Skin of body (tissue), 2 donors: ENCODE measurements around the gene CDC42BPG. TPM values are rescaled to one million over a fixed set of nuclear protein-coding genes. Genes with fewer than 3 reads are reported as not detected.

Source experiments
- DNase-seq: peaks from one replicate; lab custom pipeline; 2025; lab: John Stamatoyannopoulos, UW
- total RNA-seq: library from RNA; depleted of rRNA; stranded (reverse); fragments of >200 nt; gene quantifications from one replicate; pipeline ENCODE4 v1.2.3, GENCODE V29; 2014

CDC42BPG gene
- total RNA-seq, 1 donor from 2014 or later = 9.7 TPM

DNA sequence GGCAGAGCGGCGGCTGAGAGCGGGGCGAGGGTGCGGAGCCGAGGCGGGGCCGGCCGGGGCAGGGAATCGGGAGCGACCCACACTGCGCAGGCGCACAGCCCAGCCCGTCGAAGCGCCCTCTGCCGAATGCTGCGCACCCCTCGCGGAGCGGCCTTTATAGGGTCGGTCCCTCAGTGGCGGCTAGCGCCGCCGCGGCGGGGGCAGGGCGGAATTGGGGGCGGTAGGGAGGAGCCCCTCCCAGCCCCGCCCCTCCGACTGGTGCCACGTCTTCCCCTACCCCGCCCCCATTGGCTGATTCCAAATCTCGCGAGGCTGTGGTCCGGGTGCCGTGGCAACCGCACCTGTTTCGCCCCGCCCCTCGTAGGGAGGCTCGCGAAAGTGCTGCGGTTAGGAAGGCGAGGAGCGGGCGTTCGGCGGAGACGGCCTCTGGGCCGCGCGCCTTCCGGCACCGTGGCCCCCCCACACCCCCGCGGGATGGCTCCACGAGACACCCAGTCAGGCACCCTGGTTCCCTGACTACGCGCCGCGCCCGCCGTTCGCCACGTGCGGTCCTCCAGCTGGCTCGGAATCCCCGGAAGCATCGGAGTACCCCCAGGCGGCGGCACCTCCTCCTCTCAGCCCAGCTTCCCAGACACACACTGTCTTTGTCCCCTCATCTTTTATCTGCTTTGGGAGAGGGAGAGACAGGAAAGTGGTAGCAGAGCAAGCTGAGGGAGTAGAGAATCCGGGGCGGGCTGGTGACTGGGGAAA is 34.2 kb upstream of the CDC42BPG start, which contains the start of gene EHD1:
Gene EHD1, minus strand, starts transcription at position 128 of the 750 bp plus-strand sequence. CDS start 157 bp downstream, outside the sequence.
- peak; percentile 98 for DNase-seq

DNA sequence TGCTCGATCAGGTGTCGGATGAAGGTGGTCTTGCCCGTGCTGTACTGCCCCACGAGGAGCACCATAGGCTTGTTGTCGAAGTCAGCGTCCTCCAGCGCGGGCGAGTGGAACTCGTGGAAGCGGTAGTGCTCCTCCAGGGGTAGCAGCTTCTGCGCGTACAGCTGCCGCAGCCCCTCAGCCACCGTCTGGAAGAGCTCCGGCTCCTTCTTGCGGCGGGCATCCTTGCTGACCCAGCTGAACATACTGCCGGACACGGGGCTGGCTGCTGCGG is 33.7 kb upstream of the CDC42BPG start:
- DNase-seq = no peak

DNA sequence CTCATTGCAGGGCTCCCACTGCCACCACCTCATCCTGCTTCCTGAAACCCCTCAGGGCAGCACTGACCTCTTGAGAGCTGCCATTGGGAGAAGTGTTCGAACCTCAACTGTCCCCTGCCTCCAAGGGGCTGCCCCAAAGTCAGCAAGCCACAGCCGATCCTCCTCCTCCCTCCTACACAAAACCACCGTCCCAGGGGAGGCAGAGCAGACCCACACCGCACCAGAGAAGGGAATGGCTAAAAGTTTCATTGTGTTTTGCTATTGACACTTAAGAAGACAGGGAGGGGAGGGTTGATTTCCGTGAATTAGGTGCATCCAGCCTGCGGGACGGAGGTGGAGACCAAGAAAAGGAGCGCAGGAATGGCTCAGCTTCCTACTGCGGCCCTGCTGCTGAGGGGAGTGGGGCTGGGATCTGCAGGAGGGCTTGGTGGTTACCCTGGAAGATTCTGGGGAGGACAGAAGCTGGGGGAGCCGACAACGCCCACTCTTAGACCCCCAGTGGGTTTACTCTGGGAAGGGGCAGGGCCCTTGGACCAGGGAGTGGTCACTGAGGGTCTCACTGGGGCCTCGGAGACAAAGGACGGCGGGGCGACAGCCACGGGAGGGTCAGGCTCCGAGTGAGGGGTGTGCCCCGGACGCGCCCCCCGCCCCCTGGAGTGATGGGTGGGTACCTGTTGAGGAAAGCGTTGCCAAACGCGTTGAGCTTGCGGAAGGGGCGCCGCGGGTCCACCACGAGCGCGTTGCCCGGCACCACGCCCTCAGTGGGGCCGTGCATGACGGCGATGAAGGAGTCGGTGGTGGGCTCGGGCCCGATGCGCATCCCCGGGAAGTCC is 33.2 kb upstream of the CDC42BPG start:
- no peak for DNase-seq

DNA sequence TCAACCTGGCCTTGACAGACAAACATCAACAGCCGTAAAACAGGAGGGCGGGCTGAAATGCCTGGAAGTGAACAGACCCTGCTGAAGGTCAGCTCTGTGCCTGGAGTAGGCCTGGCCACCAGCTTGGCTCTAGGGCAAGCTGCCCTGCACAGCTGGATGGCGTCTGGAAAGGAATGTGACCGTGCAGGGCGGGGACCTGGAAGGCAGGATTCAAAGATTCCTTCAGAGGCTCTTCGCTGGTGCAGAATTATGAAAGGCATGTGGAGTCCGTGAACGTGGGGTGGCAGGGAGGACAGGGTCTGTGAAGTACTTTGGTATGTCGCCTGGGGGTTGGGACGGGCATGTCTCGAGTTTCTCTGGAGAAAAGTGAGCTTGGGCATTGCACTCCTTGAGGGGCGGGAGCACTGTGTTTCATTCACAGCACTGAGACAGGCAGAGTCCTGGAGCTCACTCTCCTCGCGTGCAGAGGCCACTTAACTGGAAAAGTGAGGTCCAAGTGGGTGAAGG is 32.4 kb upstream of the CDC42BPG start:
- no peak for DNase-seq

DNA sequence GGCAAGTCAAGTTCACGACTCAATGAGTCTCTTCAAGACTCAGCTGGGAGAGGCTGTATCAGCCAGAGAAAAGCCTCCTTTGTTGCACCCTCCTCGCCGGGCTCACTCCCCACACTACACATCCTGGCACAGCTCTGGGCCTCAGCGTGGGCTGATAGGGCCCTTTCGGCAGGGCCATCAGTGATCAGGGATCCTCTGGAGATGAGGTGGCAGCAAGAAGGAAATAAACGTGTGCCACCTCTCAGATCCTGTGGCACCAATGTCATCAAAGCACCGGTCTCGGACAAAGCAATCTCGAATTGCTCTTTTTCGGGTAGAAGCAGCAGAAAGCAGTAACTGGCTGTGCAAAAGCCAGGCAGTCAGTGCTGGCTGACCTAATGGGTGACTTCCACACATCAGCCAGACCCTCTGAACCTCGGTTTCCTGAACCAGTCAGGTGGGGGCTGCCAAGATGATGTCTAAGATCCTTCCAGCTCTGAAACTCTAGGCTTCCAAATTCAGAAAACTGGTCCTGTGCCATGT is 31.8 kb upstream of the CDC42BPG start:
- no peak for DNase-seq

DNA sequence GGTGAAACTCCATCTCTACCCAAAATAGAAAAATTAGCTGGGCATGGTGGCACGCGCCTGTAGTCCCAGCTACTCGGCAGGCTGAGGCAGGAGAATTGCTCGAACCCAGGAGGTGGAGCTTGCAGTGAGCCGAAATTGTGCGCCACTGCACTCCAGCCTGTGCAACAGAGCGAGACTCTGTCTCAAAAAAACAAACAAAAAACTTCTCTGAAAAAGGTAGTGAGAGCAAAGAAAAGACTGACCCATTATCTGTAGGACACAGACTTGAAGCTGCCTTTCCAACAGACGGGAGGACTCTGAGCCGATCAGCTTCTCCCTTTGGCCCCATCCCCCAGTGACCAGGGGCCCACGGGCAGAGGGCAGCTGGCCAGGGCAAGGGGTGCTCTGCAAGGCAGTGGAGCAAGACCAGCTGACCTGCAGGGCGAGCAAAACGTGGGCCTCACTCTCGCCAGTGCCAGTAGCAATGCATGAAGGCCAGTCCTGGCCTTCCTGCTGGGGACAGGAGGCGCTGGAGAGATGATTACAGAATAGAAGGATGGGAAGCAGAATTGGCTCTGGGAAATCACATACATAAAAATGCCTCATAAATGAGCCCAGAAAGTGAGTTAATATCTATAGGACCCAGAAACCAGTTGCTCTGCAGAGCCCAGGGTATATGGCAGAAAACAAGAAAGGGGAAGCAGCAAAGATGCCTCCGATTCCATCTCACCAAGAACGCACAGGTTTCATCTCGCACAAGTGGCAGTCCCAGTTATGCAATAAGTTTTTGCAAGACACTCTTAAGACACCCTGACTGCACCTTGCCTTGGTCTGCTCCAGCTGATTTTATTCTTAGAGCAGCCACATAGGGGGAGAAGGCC is 31.1 kb upstream of the CDC42BPG start:
- no peak for DNase-seq

DNA sequence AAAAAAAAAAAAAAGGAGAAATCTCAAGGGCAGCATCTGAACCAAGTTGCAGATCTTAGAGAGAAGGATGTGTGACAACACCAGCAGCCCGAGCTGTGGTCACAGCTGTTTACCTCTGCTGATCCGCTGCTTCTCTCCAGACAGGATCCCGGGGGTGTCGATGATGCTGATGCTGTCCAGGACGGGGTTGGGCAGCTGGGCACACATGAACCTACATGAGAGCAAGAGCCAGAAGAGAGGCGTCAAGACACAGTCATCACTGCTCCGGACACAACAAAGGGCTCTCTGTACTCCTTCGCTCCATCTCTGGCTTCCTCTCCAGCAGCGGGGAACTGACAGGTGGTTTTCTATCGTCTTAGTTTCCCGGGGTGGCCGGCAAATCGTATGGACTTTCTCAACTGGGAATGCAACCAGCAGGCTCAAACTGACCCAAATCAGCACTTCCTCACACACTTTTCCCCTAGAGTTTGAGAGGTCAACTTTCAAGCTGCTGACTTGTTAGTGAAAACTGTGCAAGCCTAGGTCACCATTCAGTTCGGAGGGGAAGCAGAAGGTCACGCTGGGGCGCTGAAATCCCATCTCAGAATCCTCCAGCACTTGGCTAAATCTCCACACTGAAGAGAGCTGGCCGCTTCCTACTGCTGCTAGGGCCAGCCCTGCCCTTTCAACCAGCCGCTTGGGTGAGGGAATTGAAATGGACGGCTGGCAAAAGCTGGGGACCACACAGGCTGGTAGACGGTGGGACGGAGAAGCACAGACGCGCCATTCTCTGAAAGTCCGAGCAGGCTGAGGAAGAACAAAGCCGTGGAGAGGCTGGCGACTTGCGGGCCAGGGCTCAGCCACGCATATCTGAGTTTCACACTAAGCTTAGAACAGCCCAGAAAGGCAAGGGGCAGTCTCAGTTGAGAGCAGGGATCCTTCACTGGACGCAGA is 30.1 kb upstream of the CDC42BPG start:
- DNase-seq = no peak

DNA sequence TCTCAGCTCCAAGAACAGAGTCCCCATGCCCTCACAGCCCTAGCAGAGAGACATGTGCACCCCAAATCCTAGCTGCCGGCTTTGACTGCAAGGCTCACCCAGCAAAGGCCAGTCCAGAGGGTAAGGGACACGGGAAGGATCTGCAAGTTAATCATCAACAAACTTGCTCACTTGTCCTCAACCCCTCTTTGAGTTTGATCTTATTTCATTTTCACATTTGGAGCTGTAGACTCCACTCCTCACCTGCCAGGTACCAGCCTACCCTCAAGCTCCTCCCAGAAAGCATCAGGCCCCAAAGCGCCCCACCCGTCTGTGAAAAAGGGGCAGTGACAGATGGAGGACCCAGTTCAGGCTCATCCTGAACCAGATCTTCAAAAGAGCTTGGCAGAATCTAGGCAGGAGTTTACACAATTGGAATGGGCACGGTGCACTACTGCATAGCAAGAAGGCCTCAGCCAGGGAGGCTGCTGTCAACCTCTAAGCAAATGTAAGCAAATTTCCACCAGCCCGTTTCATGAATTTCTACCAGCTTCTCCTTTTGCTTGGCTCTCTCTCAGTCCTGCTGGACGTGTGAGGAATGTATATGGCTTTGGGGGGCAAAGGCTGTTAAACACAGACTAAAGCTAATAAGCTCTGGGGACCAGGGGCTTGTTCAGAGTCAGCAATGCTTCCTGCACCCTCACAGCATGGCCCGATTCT is 28.5 kb upstream of the CDC42BPG start:
- no peak for DNase-seq

DNA sequence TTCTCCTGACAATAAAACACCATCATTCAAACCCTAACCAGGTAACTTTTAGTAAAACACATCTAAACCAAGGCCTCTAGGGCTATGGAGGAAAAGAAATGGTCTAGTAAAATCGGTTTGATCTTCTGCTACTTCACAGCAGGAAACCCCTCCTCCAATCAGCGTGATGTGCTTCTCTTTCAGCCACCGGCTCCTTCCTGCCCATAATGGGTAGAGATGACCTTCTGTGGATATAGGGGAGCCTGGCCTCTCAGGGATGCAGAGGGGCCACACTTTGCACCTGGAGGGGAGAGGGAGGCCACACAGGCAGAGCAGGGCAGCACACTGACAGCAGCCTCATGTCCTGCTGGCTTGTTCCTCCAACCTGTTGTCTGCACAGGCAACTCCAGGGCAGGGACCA is 27.0 kb upstream of the CDC42BPG start:
- DNase-seq = no peak

DNA sequence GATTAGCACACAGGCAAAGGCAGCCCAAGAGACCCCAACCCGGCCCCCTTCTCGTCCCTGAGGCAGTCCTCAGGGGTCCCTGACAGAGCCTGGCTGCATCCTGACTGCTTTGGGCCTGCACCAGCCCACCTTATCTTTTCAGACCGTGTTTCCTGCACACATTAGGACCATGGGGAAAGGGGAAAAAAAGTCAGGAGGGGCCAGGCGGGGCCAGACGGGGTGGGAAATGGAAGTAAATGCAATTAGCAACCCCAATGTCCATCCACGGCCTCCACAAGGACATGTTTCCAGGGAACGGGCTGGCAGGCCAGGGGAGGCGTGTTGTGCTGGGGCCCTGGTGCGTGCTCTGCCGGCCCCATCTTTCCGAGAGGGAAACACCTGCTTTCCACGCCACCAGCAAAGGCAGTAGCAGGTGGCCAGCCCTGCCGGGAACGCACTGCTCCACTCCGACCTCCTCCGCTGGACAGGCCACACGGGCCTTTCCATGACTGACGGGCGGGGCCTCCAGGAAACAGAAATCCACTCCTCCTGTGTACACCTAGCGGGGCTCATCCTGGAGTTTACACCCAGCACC is 26.5 kb upstream of the CDC42BPG start:
- no peak for DNase-seq

DNA sequence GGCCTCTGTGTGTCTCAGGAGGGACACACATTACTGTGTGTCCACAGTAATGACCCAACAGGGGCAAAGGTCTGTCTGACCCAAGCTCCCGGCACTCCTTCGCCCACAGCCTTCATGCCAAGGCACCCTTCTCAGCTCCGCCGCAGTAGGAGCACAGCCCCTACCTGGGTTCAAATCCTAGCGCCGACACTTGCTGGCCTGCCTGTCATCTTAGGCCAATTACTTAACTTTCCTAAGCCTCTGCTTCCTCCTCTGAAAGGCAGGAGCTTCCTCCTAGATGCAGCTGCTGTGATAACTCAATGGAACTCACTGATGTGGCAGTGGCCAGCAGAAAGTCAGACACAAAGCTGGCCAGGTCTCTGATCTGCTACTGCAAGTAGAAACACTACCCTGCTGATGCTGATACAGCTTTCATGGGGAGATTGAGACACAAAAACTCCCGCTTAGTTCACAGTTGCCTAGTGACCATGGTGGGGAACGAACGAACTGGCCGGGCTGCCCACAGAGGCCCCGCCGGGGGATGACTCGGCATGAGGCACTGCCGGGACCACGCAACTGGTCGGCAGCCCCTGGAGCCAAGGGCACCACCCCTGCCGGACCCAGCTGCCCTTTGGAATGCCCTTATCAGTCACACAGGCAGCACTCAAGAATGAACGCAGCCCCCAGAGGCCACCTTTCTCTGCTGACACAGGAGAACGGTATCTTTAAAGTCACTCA is 25.9 kb upstream of the CDC42BPG start:
- no peak for DNase-seq

DNA sequence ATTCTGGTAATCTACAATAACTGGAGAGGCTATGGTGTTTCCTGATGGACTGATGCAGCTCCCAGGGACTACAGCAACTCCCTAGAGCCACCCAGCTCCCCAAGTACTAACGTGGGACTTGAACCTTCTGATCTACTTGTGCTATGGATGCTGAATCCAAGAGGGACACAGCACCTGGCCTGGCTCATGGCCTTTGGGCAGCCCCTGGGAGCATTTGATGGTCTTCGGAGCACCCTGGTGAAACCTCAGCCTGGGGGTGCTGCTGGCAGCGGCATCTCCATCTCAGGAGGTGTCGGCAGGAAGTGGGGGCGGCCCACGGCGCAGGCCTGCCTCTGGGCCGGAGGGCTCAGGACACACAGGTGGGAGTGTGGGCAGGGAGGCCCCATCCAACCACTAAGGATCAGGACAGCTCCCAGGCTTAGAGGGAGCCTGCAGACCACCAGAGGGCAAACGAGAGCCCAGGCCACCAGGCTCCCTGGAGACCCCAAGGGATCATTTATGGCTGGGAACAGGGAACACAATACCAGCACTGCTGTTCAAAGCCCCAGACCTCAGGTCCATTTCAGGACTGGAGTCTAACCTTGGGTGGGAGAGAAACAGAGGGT is 25.2 kb upstream of the CDC42BPG start:
- no peak for DNase-seq

DNA sequence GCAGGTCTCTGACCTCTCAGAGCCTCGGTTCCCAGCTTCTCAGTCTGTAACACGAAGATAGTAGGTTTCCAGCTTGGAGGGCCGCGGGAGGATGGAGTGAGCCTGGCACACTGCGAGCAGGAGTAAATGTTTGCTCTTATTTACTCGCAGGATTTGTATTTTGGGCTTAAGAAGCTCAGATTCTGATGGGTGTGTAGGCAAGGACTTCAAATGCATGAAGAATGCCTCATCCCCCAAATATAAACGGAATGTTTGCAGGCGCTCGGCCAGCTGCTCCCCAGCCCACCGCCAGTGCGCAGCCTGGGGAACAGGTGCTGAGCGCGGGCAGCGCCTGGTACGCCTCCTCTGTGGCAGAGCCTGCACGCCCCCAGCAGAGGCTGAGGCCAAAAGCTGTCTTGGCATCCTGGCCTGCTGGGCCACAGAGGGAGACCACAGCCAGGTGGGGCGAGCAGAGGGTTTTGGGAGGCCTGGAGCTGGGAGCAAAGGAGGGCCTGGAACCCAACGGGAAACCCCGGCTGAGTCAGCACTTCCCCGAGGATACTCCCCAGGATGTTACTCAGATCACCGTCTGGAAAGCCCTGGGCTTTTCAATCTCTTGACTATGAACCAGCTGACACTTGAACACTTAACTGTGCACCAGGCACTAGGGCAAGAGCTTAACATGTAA is 24.6 kb upstream of the CDC42BPG start:
- DNase-seq = peak; percentile 16

DNA sequence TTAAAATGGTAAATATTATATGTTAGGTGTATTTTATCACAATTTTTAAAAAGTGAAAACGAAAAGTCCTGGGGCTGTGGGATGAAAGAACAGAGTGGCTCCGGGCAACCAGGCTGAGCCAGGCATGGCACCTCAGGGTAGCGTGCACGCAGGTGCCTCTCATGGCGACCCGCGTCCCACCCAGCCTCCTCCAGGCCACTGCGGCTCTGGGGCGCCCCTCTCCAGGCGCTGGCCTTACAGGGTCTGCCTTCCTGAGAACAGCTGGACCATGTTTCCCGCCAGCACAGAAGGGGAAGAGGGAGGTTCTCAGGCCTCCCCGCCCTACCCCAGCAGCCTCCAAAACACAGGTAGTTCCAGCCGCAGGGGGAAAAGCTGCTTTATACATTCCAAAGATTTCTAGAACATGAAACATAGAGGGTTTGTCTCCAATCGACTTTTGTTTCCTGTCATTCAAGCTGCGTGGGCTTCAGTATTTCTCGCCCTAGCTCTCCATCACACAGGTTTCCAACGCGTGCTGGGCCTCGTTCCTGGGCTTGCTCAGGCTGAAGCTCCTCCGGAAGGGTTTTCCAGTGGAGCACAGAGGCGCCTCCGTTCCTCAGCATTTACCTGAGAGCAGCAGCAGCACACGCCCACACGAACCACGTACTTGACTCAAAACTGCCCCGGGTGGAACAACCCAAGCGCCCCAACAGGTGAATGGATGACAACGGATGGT is 23.5 kb upstream of the CDC42BPG start:
- DNase-seq = no peak

DNA sequence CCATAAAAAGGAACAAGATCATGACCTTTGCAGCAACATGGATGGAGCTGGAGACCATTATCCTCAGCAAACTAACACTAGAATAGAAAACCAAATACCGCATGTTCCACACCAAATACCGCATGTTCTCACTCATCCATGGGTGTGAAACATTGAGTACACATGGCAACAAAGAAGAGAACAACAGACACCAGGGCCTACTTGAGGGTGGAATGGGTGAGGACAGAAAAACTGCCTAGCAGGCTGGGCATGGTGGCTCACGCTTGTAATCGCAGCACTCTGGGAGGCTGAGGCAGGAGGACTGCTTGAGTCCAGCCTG is 21.7 kb upstream of the CDC42BPG start:
- DNase-seq = no peak

DNA sequence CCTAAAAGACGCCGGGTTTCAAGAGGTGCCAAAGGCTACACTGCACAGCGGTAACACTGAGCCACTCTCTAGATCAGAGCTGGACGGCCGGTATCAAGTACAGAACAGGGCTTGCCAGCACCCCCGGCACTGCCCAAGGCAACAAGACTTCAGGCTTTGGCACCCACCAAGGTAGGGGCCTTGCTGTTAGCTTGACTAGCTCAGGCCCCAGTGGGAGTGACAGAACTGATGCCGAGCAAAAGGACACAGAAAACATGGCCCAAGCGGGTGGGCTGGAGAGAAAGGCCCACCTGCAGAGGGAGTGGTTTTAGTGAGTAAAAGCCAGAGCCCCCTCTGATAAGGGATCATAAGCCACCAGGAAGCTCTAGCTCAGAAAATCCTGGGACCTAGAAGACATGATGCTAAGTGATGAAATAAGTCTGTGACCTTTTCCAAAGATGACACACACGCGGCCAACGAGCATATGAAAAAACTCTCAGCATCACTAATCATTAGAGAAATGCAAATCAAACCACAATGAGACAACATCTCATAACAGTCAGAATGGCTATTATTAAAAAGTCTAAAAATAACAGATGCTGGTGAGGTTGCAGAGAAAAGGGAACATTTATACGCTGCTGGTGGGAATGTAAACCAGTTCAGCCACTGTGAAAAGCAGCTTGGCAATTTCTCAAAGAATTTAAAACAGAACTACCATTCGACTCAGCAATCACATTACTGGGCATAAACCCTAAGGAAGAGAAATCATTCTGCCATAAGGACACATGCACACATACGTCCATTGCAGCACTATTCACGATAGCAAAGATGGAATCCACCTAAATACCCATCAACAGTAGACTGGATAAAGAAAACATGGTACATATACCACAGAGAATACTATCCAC is 21.1 kb upstream of the CDC42BPG start:
- DNase-seq = no peak
